ENCODE results near the gene LIME1.

DNA sequence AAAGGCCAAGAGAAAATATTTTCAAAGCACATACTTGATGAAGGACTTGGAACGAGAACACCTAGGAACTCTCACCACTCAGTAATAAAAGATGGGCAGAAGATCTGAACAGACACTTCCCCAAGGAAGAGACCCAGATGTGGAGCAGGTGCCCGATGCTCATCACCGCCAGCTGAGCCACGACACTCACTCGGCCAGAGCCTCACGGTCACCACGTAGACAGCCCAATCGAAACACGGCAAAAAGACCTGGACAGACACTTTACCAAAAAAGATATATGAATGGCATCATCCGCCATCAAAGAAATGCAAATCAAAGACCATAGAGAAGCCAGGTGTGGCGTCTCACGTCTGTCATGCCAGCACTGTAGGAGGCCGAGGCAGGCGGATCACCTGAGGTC is 44.7 kb downstream of the LIME1 start:
- no peak for TF ChIP-seq CTCF (conservative IDR thresholded peaks at IDR 0.05 in 1 of 2, IDR thresholded peaks at IDR 0.05 in 1 of 2; ENCODE audit: low read depth in 1 of 2, low read length in 2 of 2)
- no peak for TF ChIP-seq EZH2 (IDR thresholded peaks at IDR 0.05; ENCODE audit: low read length, missing control alignments)

All from fibroblast of lung (primary cell).